Mesothelial cell of epicardium (in vitro differentiated cells): ENCODE measurements around the gene PHF3. TPM values are rescaled to one million over a fixed set of nuclear protein-coding genes. Genes with fewer than 3 reads are reported as not detected.
A peak's percentile ranks its signal among the peaks of the same experiment; 100 is the strongest.

Experiments used
- DNase-seq, 2 experiments: peaks; one replicate each; pipeline ENCODE4 v3.0.0; 2021; ENCODE audit warnings: low spot score in 2 of 2; ENCODE audit not compliant: unreplicated experiment in 2 of 2
- H3K27ac Mint-ChIP-seq: 2 replicates; pipeline ENCODE4 v1.8.0; 2021; ENCODE audit warnings: mixed read lengths
- H3K27me3 Mint-ChIP-seq: 2 replicates; pipeline ENCODE4 v1.8.0; 2021; ENCODE audit warnings: low read depth, mixed read lengths
- H3K36me3 Mint-ChIP-seq: 2 replicates; pipeline ENCODE4 v1.8.0; 2021; ENCODE audit warnings: mixed read lengths
- H3K4me1 Mint-ChIP-seq: 2 replicates; pipeline ENCODE4 v1.8.0; 2021; ENCODE audit warnings: mixed read lengths
- H3K4me3 Mint-ChIP-seq: 2 replicates; pipeline ENCODE4 v1.8.0; 2021; ENCODE audit warnings: mild to moderate bottlenecking, moderate library complexity, mixed read lengths
- H3K9me3 Mint-ChIP-seq: 2 replicates; pipeline ENCODE4 v1.8.0; 2021; ENCODE audit warnings: mixed read lengths
- total RNA-seq: library from RNA; stranded (reverse); gene quantifications from 3 replicates; pipeline ENCODE4 v1.2.1, GENCODE V29; 2021
- TF ChIP-seq, protein P1 (sequence below): fragments of 200-600 bp; sonication (generic); IDR thresholded peaks from one replicate; pipeline ENCODE4 v1.5.0; 2021; ENCODE audit warnings: antibody characterized with exemption; ENCODE audit not compliant: unreplicated experiment

Gene PHF3
- total RNA-seq, 1 donor from 2014 or later = 67.1 TPM

DNA sequence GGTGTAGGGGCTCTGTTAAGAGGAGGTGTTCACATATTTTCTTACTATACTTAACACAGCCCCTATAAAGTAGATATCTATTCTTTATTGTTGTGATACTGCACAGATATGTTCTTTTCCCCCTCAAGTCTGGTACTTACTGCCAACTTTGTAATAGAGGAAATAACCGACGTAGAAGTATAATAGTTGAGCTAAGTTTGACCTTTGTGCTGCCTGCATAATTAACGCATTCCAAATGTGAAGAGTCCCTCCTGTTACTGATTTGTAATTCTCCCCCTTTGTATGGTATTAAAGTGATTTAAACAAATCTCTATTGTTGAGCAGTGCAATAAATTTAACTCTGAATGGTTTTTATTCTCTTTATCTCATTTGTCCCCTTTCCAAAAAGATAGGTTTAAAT lies 39.0 kb downstream of the PHF3 start:
- Mint-ChIP-seq H3K4me3 (no peak overlapping the region), H3K27me3 (no peaks in the 10 kb centered on the region), H3K36me3 (peaks cover 15% of the 10 kb centered on the region), H3K4me1 (peaks cover 25% of the 10 kb centered on the region), H3K27ac (no peak overlapping the region), H3K9me3 (peaks cover 4% of the 10 kb centered on the region)
- TF ChIP-seq, protein P1, sequence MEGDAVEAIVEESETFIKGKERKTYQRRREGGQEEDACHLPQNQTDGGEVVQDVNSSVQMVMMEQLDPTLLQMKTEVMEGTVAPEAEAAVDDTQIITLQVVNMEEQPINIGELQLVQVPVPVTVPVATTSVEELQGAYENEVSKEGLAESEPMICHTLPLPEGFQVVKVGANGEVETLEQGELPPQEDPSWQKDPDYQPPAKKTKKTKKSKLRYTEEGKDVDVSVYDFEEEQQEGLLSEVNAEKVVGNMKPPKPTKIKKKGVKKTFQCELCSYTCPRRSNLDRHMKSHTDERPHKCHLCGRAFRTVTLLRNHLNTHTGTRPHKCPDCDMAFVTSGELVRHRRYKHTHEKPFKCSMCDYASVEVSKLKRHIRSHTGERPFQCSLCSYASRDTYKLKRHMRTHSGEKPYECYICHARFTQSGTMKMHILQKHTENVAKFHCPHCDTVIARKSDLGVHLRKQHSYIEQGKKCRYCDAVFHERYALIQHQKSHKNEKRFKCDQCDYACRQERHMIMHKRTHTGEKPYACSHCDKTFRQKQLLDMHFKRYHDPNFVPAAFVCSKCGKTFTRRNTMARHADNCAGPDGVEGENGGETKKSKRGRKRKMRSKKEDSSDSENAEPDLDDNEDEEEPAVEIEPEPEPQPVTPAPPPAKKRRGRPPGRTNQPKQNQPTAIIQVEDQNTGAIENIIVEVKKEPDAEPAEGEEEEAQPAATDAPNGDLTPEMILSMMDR = no peak
- no peak for DNase-seq

DNA sequence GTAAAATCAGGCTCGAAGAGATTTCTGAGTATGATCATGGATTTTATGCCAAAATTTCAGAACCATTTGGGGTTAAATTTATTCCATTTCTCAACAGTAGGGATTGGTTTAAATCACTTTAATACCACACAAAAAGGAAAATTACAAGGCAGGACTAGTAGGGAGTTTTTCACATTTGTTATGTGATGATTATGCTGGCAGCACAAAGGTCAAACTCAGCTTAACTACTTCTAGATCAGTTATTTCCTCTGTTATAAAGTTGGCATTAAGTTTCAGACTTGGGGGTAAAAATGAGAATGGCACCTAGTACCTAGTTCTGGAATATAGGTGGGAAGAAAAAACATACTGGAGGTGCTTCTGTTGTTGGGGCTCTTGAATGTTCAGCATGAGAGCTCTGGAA lies 39.5 kb downstream of the PHF3 start:
- TF ChIP-seq, protein P1 = no peak
- Mint-ChIP-seq H3K36me3 (peaks cover 18% of the 10 kb centered on the region), H3K27ac (no peak overlapping the region), H3K4me1 (peaks cover 21% of the 10 kb centered on the region), H3K27me3 (no peaks in the 10 kb centered on the region), H3K9me3 (peaks cover 4% of the 10 kb centered on the region), H3K4me3 (no peak overlapping the region)
- DNase-seq = no peak

DNA sequence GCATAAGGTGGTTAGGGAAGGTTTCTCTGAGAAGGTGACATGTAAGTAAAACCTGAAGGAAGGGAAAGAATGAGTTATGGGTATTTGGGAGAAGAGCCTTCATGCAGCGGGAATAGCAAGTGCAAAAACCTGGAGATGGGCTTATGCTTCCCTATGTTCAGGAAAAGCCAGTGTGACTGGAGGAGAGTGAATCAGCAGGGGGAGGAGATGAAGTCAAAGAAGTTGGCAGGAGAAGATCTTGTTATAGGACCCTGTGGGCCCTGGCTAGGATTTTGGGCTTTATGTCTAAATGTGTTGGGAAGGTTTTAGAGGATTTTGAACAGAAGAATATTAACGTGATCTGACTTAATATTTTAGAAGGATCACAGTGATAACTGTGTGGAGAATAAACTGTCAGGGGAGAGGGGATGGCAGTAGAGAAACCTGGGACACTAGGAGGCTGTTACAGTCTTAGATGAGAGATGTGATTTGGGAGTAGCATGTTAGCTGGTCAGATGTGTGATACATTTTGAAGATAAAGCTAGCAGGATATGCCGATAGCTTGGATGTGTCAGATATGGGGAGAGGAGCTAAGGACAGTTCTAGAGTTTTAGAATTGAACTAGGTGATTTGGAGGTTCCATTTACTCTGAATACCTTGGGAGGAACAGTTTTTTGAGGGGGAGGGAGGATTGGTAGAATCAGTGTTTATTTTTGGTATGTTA lies 41.0 kb downstream of the PHF3 start:
- TF ChIP-seq, protein P1 = no peak
- H3K4me3 Mint-ChIP-seq = no peak overlapping the region
- DNase-seq = no peak
- H3K27ac Mint-ChIP-seq = no peak overlapping the region
- H3K4me1 Mint-ChIP-seq = peaks cover 20% of the 10 kb centered on the region
- peaks cover 22% of the 10 kb centered on the region for H3K36me3 Mint-ChIP-seq
- no peaks in the 10 kb centered on the region for H3K27me3 Mint-ChIP-seq
- no peaks in the 10 kb centered on the region for H3K9me3 Mint-ChIP-seq

DNA sequence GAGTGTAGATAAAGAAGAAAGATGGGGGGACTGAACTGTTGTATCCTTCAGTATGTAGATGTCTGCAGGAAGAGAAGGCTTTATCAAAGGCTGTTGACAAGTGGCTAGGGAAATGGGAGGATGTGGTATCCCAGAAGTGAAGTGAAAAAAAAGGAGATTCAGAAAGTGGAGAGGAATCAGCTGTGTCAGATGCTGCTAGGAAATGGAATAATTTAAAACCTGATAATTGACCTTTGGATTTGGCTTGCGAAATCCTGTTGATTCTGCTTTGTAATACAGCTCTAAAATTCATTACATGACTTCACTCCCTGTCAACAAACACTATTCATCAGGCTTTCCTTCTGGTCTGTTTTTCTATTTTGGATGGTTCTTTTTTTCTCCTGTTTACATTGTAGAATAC lies 41.7 kb downstream of the PHF3 start:
- H3K4me1 Mint-ChIP-seq = peaks cover 20% of the 10 kb centered on the region
- no peak overlapping the region for H3K4me3 Mint-ChIP-seq
- no peaks in the 10 kb centered on the region for H3K27me3 Mint-ChIP-seq
- no peak for DNase-seq
- no peaks in the 10 kb centered on the region for H3K9me3 Mint-ChIP-seq
- H3K36me3 Mint-ChIP-seq = peaks cover 22% of the 10 kb centered on the region
- no peak overlapping the region for H3K27ac Mint-ChIP-seq
- TF ChIP-seq, protein P1 = no peak

DNA sequence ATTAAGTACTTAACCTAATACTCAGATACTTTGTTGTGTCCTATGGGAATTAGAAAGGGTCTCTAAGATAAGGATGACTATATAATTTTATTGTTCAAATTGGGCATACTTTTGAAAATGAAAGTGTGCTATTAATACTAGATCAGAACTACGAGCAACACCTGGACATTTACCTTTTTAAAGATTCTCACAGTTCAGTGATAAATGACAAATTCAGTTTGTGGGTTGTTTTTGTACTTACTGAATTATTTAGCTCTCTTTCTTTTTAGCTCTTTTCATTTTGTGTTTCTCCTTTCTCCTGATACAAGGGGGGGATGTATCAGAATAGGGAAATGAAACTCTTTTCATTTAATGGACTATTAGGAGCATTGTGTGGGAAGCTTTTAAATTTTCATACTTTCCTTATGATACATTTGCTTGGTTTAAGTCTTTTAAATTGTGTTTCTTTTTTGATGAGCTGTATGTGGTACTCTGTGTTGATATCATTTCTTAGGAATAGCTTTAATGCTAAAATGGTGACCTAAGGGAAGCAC lies 47.5 kb downstream of the PHF3 start:
- Mint-ChIP-seq H3K36me3 (peaks cover 39% of the 10 kb centered on the region), H3K9me3 (no peaks in the 10 kb centered on the region), H3K27ac (peak overlapping the region; percentile 5), H3K27me3 (no peaks in the 10 kb centered on the region), H3K4me3 (no peak overlapping the region), H3K4me1 (peaks cover 11% of the 10 kb centered on the region)
- DNase-seq = no peak
- TF ChIP-seq, protein P1 = no peak
